Naive thymus-derived CD4-positive, alpha-beta T cell (primary cell): Measurements from ENCODE around the gene ADAMTS8. TPM values are rescaled to one million over a fixed set of nuclear protein-coding genes. Genes with fewer than 3 reads are reported as not detected.

ENCODE experiments used
- ATAC-seq: fragments of 150-1000 bp; cut with Tn5 transposase; 2 replicates; pipeline ENCODE4 v1.10.0; 2021; ENCODE audit warnings: mild to moderate bottlenecking, moderate library complexity
- CTCF ChIA-PET: fragments of 350-600 bp; sonication (Branson Sonifier 250); formaldehyde crosslinking; loops from one replicate; lab custom pipeline; 2021; ENCODE audit warnings: antibody characterized with exemption; lab: Charles Lee
- POLR2A ChIA-PET: fragments of 350-600 bp; sonication (Branson Sonifier 250); formaldehyde crosslinking; loops from one replicate; lab custom pipeline; 2021; ENCODE audit warnings: antibody characterized with exemption, inconsistent platforms; lab: Charles Lee
- DNase-seq, 9 donors: peaks; one replicate each; pipeline versions ENCODE4 v3.0.0 to v3.0.0-alpha.2; 2020 to 2022; ENCODE audit warnings: mixed read lengths in 1 of 9
- H3K27ac ChIP-seq: one replicate; pipeline ENCODE4 v1.7.0; 2013; ENCODE audit warnings: mild to moderate bottlenecking, low read depth, low read length, moderate library complexity
- H3K27me3 ChIP-seq, 2 donors: one replicate each; pipeline ENCODE4 v1.7.0; 2013; ENCODE audit warnings: low read length in 2 of 2, mild to moderate bottlenecking in 2 of 2, moderate library complexity in 2 of 2; ENCODE audit not compliant: control insufficient read depth in 2 of 2, insufficient read depth in 2 of 2
- H3K36me3 ChIP-seq, 3 experiments: 1 replicate in 2 of 3; 2 replicates in 1 of 3; pipeline ENCODE4 v1.7.0; 2013; ENCODE audit warnings: low read length in 3 of 3, mild to moderate bottlenecking in 3 of 3, moderate library complexity in 1 of 3; ENCODE audit not compliant: insufficient read depth in 3 of 3, control insufficient read depth in 2 of 3
- H3K4me1 ChIP-seq, 2 donors: one replicate each; pipeline ENCODE4 v1.7.0; 2013; ENCODE audit warnings: low read length in 2 of 2, mild to moderate bottlenecking in 2 of 2, moderate library complexity in 1 of 2; ENCODE audit not compliant: control insufficient read depth in 2 of 2, insufficient read depth in 2 of 2
- H3K4me3 ChIP-seq: 2 replicates; pipeline ENCODE4 v1.7.0; 2013; ENCODE audit warnings: mild to moderate bottlenecking, low read length
- H3K9me3 ChIP-seq, 3 experiments: 1 replicate in 2 of 3; 2 replicates in 1 of 3; pipeline ENCODE4 v1.7.0; 2013; ENCODE audit warnings: low read length in 3 of 3; ENCODE audit not compliant: control insufficient read depth in 2 of 3
- H3K27ac Mint-ChIP-seq, 9 donors: one replicate each; pipeline ENCODE4 v1.8.0; 2020 to 2022; ENCODE audit warnings: mixed read lengths in 9 of 9, mild to moderate bottlenecking in 8 of 9, moderate library complexity in 5 of 9, inconsistent platforms in 2 of 9
- H3K27me3 Mint-ChIP-seq, 5 donors: one replicate each; pipeline ENCODE4 v1.8.0; 2021 to 2022; ENCODE audit warnings: mixed read lengths in 5 of 5, mild to moderate bottlenecking in 1 of 5
- H3K36me3 Mint-ChIP-seq, 5 donors: one replicate each; pipeline ENCODE4 v1.8.0; 2020 to 2022; ENCODE audit warnings: mixed read lengths in 5 of 5, mild to moderate bottlenecking in 3 of 5, inconsistent platforms in 1 of 5
- H3K4me1 Mint-ChIP-seq, 7 donors: one replicate each; pipeline ENCODE4 v1.8.0; 2020 to 2022; ENCODE audit warnings: mixed read lengths in 7 of 7, mild to moderate bottlenecking in 3 of 7, inconsistent platforms in 1 of 7
- H3K4me3 Mint-ChIP-seq, 10 donors: one replicate each; pipeline ENCODE4 v1.8.0; 2020 to 2022; ENCODE audit warnings: mild to moderate bottlenecking in 10 of 10, mixed read lengths in 10 of 10, moderate library complexity in 6 of 10, inconsistent platforms in 2 of 10
- H3K9me3 Mint-ChIP-seq, 11 donors: one replicate each; pipeline ENCODE4 v1.8.0; 2020 to 2022; ENCODE audit warnings: mixed read lengths in 11 of 11, mild to moderate bottlenecking in 4 of 11, inconsistent platforms in 1 of 11, moderate library complexity in 1 of 11
- intact Hi-C, 2 donors: fragments of 100-400 bp; cut with micrococcal nuclease; formaldehyde crosslinking; loops; one replicate each; pipeline ENCODE4 v1.15.1; 2023
- polyA plus RNA-seq, 2 donors: library from polyadenylated mRNA; unstranded; fragments of 300-500 nt; fragmentation: Illumina TruSeq; gene quantifications; one replicate each; pipeline ENCODE4 v1.2.3, GENCODE V29; 2021
- total RNA-seq, 6 experiments: library from RNA in 5 of 6; stranded (reverse) in 5 of 6; gene quantifications; 1 replicate in 5 of 6; 2 replicates in 1 of 6; pipeline ENCODE4 v1.2.3 and lab custom pipeline; 2021 to 2026

Gene ADAMTS8
- total and polyA plus RNA-seq, 7 experiments from 2014 or later, result not detected

DNA sequence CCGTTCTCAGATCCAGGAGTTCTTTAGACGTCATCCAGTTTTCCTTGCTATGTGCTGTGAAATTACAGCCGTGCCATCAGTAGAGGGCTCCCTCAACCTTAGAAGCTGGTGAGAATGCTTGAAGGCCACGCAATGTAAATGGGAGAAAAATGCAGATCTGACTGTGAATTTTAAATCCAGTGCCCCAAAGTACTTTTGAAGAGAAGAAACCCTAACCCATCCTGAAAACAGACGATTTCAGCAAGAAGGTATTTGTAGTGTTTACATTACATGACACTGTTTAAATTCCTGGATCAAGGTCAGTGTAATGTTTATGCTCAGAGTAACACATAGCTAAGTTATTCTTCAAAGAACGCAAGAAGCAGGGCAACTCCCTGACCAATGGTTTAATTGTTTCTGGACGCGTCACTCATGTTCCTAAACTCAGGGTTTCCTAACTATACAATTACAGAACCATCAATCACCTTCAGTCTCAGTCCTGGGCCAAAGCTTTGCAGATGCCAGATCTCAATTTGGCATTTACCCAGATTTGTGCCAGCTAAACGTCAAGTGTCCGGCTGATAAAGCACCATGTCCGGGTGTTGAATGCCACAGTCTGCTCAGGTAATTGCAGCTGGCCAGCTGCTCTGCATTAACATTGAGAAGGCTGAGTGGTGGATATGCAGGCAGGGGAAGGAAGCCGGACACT is 38.2 kb downstream of the ADAMTS8 start:
- no peak overlapping the region for H3K27ac ChIP-seq
- H3K4me1 ChIP-seq, result peaks cover 7 to 22% of the 10 kb centered on the region in 2 donors
- ChIA-PET CTCF (interaction anchor here (1.4 kb wide), 1 partner anchor 178 kb away, joined by 3 read pairs; no protein-coding TSS in a partner anchor), POLR2A (interaction anchor here (0.6 to 1.1 kb wide), 2 partner anchors 13 to 448 kb away, joined by 3 read pairs; no protein-coding TSS in a partner anchor)
- DNase-seq, result no peak
- H3K27ac Mint-ChIP-seq, result peak overlapping the region in 7 of 9 donors; percentile 0 to 78 (median 60)
- no peak overlapping the region for H3K4me3 ChIP-seq
- H3K4me3 Mint-ChIP-seq, result peak overlapping the region in 5 of 10 donors; percentile 80 to 87 (median 85)
- intact Hi-C loops, result no loop called here
- H3K36me3 ChIP-seq, result no peaks in the 10 kb centered on the region
- peaks cover 11 to 39% (median 22%) of the 10 kb centered on the region in 7 donors for H3K4me1 Mint-ChIP-seq
- ATAC-seq, result no peak
- H3K27me3 ChIP-seq, result no peaks in the 10 kb centered on the region
- peaks cover 0 to 4% (median 0%) of the 10 kb centered on the region in 5 donors for H3K27me3 Mint-ChIP-seq
- no peaks in the 10 kb centered on the region for H3K9me3 ChIP-seq
- H3K36me3 Mint-ChIP-seq, result no peaks in the 10 kb centered on the region
- H3K9me3 Mint-ChIP-seq, result no peaks in the 10 kb centered on the region

DNA sequence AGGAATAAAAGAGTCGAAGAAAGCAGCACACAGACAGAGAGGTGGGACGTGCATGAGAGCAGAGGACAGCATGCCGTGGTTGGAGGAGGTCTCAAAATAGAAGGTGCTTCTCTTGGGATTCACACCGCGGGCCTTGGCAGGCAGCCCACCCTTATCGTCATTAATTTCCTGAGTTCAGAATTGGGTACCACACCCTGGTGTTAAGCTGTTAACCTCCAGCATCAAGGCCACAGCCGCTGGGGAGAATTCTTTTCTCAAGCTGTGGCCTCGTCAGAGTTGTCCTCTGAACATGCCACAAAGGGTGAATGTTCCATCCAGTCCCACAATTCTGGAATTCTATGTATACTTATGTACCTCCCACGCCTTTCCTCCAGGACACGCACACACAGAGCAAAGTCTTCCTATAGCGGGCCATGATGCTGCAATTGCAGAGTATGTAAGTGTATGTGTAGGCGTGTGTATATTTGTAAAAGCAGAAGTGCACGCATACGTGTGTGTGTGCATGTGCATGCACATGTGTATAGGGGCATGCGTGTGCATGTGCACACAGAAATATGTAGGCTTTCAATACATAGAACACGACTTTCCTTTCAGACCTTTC is 39.0 kb downstream of the ADAMTS8 start:
- ChIA-PET CTCF (interaction anchor here (1.4 kb wide), 1 partner anchor 177 kb away, joined by 3 read pairs; no protein-coding TSS in a partner anchor), POLR2A (interaction anchor here (0.6 kb wide), 1 partner anchor 449 kb away, joined by 3 read pairs; no protein-coding TSS in a partner anchor)
- H3K27me3 ChIP-seq, result no peaks in the 10 kb centered on the region
- H3K4me1 ChIP-seq, result peaks cover 7 to 22% of the 10 kb centered on the region in 2 donors
- DNase-seq, result peak in 3 of 9 donors; percentile 4 to 16 (median 12)
- H3K36me3 Mint-ChIP-seq, result no peaks in the 10 kb centered on the region
- H3K27ac Mint-ChIP-seq, result peak overlapping the region in 8 of 9 donors; percentile 14 to 95 (median 77)
- ATAC-seq, result peak; percentile 69
- H3K27ac ChIP-seq, result no peak overlapping the region
- H3K9me3 ChIP-seq, result no peaks in the 10 kb centered on the region
- no peaks in the 10 kb centered on the region for H3K36me3 ChIP-seq
- H3K4me3 Mint-ChIP-seq, result peak overlapping the region in 9 of 10 donors; percentile 80 to 88 (median 85)
- intact Hi-C loops, result loop anchor here (2.0 to 5.0 kb wide), 2 partner anchors 75 to 77 kb away; partner anchors contain the start of gene ZBTB44 (in 2 of the 2)
- no peaks in the 10 kb centered on the region for H3K9me3 Mint-ChIP-seq
- peak overlapping the region; percentile 43 for H3K4me3 ChIP-seq
- H3K27me3 Mint-ChIP-seq, result peaks cover 0 to 4% (median 0%) of the 10 kb centered on the region in 5 donors
- H3K4me1 Mint-ChIP-seq, result peaks cover 11 to 39% (median 22%) of the 10 kb centered on the region in 7 donors

DNA sequence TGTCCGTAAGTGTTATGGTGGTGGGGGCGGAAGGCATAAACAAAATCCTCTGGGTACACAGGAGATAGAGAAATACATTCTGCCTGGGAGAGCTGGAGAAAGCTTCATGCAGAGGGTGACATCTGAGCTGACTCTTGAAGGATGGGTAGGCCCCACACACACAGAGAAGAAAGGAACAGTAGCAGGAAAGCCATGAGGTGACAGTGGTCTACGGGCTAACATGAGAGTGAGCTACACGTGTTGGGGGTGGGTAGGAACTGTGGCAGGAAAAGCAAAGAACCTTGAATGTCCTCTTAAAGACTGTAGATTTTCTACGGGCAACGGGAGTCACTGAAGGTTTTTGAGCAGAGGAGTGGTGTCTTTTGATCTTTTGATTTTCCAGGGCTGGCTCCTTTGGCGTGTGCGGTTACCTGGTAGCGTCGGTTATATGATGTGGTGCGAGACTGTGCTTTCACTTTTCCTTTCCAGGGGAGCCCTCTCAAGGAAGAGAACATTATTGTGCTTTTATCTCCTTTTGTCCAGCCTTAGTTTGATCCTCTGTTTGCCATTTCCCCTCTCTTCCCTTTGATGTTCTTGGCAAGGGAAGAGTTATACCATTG is 39.7 kb downstream of the ADAMTS8 start:
- Mint-ChIP-seq H3K9me3 (no peaks in the 10 kb centered on the region), H3K4me3 (peak overlapping the region; percentile 34 to 88 (median 84)), H3K4me1 (peaks cover 11 to 39% (median 22%) of the 10 kb centered on the region in 7 donors), H3K27me3 (no peaks in the 10 kb centered on the region), H3K36me3 (no peaks in the 10 kb centered on the region), H3K27ac (peak overlapping the region; percentile 14 to 95 (median 76))
- peak overlapping the region; percentile 43 for H3K4me3 ChIP-seq
- CTCF ChIA-PET, result no interaction called here
- ATAC-seq, result peak; percentile 56
- POLR2A ChIA-PET, result no interaction called here
- H3K27ac ChIP-seq, result no peak overlapping the region
- peak in 5 of 9 donors; percentile 7 to 24 (median 21) for DNase-seq
- peaks cover 7 to 22% of the 10 kb centered on the region in 2 donors for H3K4me1 ChIP-seq
- intact Hi-C loops, result loop anchor here (2.0 to 5.0 kb wide), 2 partner anchors 74 to 76 kb away; partner anchors contain the start of gene ZBTB44 (in 2 of the 2)
- no peaks in the 10 kb centered on the region for H3K27me3 ChIP-seq
- H3K9me3 ChIP-seq, result no peaks in the 10 kb centered on the region
- H3K36me3 ChIP-seq, result no peaks in the 10 kb centered on the region

DNA sequence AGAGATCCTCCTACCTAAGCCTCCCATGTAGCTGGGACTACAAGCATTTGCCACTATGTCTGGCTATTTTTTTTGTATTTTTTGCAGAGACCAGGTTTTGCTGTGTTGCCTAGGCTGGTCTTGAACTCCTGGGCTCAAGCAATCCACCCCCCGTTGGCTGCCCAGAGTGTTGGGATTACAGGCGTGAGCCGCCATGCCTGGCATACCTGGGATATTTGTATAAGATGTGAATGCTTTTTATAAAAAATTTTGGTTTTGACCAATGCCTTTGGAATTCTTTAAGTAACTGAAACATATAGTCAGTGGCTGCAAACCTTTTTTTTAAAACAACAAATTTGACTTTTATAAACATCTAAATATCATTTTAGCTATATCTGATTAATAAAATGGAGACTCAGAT is 42.4 kb downstream of the ADAMTS8 start:
- H3K36me3 Mint-ChIP-seq, result no peaks in the 10 kb centered on the region
- peaks cover 11 to 30% (median 20%) of the 10 kb centered on the region in 7 donors for H3K4me1 Mint-ChIP-seq
- Histone ChIP-seq H3K27ac (no peak overlapping the region), H3K4me1 (peaks cover 7 to 22% of the 10 kb centered on the region in 2 donors), H3K9me3 (no peaks in the 10 kb centered on the region), H3K4me3 (no peak overlapping the region), H3K27me3 (no peaks in the 10 kb centered on the region), H3K36me3 (no peaks in the 10 kb centered on the region)
- DNase-seq, result no peak
- intact Hi-C loops, result loop anchor here in 1 of 2 donors (5.0 kb wide), 1 partner anchor 74 kb away; the partner anchor contains the start of gene ZBTB44
- CTCF ChIA-PET, result no interaction called here
- no peaks in the 10 kb centered on the region for H3K9me3 Mint-ChIP-seq
- no peak for ATAC-seq
- H3K27me3 Mint-ChIP-seq, result no peaks in the 10 kb centered on the region
- POLR2A ChIA-PET, result no interaction called here
- no peak overlapping the region for H3K27ac Mint-ChIP-seq
- H3K4me3 Mint-ChIP-seq, result no peak overlapping the region

DNA sequence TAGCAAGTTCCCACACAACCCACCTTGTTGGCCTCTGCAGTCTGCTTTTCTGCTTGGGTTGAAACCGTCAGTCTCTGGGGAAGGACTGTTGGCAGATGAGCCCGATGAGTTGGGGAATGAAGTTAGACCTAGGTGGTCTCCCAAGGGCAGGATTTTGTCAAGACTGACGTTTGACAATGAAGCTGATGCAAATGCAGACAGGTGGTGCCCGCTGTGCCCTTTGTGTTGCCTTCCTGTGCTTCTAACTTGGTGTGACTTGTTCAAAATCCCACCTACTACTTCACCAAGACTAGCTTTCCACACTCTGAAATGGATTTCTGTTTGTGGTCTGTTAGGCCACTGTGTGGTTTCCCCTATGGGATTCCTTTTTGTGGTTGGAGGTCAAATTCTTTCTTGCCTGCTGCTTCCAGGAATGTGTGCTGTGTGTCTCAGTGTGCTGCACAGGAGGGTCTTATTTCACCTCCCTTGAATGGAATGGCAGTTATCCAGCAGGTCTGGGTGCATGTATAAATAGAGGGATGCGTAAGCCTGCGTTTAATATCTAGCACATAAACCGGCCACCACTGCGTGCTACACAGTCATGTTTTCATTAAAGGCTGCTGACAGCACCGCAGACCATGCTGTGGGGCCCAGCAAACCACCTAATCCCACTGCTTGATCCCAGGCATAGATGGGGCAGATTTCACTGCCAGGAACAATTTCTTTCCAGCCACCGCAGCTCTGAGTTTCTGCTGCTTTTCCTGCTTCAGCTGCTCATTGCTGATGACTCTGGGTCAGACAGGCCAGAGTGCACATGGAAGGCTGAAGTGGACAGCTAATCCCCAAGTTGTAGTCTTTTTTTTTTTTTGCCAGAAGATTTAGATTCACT is 44.8 kb downstream of the ADAMTS8 start:
- H3K4me3 Mint-ChIP-seq, result no peak overlapping the region
- intact Hi-C loops, result no loop called here
- H3K4me1 Mint-ChIP-seq, result peaks cover 5 to 11% (median 7%) of the 10 kb centered on the region in 7 donors
- Histone ChIP-seq H3K4me1 (peaks cover 6% of the 10 kb centered on the region in 2 donors), H3K4me3 (no peak overlapping the region), H3K27me3 (no peaks in the 10 kb centered on the region), H3K27ac (no peak overlapping the region), H3K36me3 (no peaks in the 10 kb centered on the region), H3K9me3 (no peaks in the 10 kb centered on the region)
- no peaks in the 10 kb centered on the region for H3K36me3 Mint-ChIP-seq
- H3K27ac Mint-ChIP-seq, result peak overlapping the region in 1 of 9 donors; percentile 9
- H3K9me3 Mint-ChIP-seq, result no peaks in the 10 kb centered on the region
- CTCF ChIA-PET, result no interaction called here
- no peak for ATAC-seq
- POLR2A ChIA-PET, result no interaction called here
- no peak for DNase-seq
- no peaks in the 10 kb centered on the region for H3K27me3 Mint-ChIP-seq

DNA sequence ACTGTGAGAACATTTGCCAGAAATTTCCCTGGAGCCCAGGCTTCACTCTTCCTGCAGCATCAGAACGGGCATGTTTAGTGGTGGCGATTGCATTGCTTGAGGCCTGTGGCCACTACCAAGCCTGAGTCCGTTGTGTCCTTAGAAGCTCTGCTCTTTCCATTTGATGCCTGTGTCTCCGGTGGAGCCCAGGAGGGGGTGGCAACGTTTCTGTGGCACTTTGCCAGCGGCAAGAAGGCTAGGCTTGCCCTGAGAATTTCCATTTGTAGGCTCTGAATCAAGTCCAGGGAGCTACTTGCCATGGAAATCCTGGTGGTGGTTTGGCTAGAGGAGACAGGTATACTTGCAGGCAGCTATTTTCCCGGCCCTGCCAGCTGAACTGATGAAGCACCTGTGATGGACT is 47.1 kb downstream of the ADAMTS8 start:
- intact Hi-C loops, result no loop called here
- Histone ChIP-seq H3K27ac (no peak overlapping the region), H3K9me3 (no peaks in the 10 kb centered on the region), H3K27me3 (no peaks in the 10 kb centered on the region), H3K4me1 (no peaks in the 10 kb centered on the region), H3K36me3 (no peaks in the 10 kb centered on the region), H3K4me3 (no peak overlapping the region)
- H3K4me3 Mint-ChIP-seq, result no peak overlapping the region
- POLR2A ChIA-PET, result no interaction called here
- no peaks in the 10 kb centered on the region for H3K9me3 Mint-ChIP-seq
- peaks cover 0 to 2% (median 0%) of the 10 kb centered on the region in 5 donors for H3K27me3 Mint-ChIP-seq
- no peak overlapping the region for H3K27ac Mint-ChIP-seq
- CTCF ChIA-PET, result interaction anchor here (1.0 kb wide), 1 partner anchor 10 kb away, joined by 3 read pairs; no protein-coding TSS in a partner anchor
- ATAC-seq (no peak), DNase-seq (no peak)
- no peaks in the 10 kb centered on the region for H3K36me3 Mint-ChIP-seq
- peaks cover 0 to 3% (median 0%) of the 10 kb centered on the region in 7 donors for H3K4me1 Mint-ChIP-seq
